Osteoblast (primary cell): ENCODE data around the gene LPCAT3. TPM values are rescaled to one million over a fixed set of nuclear protein-coding genes. Genes with fewer than 3 reads are reported as not detected.

Source experiments
- DNase-seq: peaks from one replicate; pipeline ENCODE4 v3.0.0; 2011; ENCODE audit warnings: low spot score, mixed read lengths; ENCODE audit not compliant: insufficient read length; ENCODE audit errors: missing footprints
- H2AFZ ChIP-seq: 2 replicates; pipeline ENCODE4 v1.6.0; 2011; ENCODE audit warnings: mild to moderate bottlenecking, low read length
- H3K27ac ChIP-seq: 2 replicates; pipeline ENCODE4 v1.5.1; 2011; ENCODE audit warnings: mild to moderate bottlenecking, low read depth, low read length, moderate library complexity
- H3K27me3 ChIP-seq: 2 replicates; pipeline ENCODE4 v1.6.0; 2012; ENCODE audit warnings: mild to moderate bottlenecking, control low read depth, inconsistent platforms, low read length, moderate library complexity; ENCODE audit not compliant: insufficient read depth
- H3K36me3 ChIP-seq: 2 replicates; pipeline ENCODE4 v1.5.1; 2011; ENCODE audit warnings: mild to moderate bottlenecking, low read length, control low read depth, moderate library complexity; ENCODE audit not compliant: insufficient read depth
- H3K4me1 ChIP-seq: 2 replicates; pipeline ENCODE4 v1.5.1; 2011; ENCODE audit warnings: mild to moderate bottlenecking, low read length, control low read depth, moderate library complexity; ENCODE audit not compliant: insufficient read depth
- H3K4me2 ChIP-seq: 2 replicates; pipeline ENCODE4 v1.6.0; 2011; ENCODE audit warnings: mild to moderate bottlenecking, low read length; ENCODE audit not compliant: insufficient read depth
- H3K4me3 ChIP-seq: fragments of 200-600 bp; sonication (generic); 3 replicates; pipeline ENCODE4 v1.5.1; 2012; ENCODE audit warnings: mild to moderate bottlenecking, low read length, inconsistent platforms; ENCODE audit not compliant: insufficient read depth
- H3K79me2 ChIP-seq: 2 replicates; pipeline ENCODE4 v1.6.0; 2012; ENCODE audit warnings: mild to moderate bottlenecking, low read length, control low read depth, inconsistent platforms; ENCODE audit not compliant: insufficient read depth
- H3K9me3 ChIP-seq: 2 replicates; pipeline ENCODE4 v1.5.1; 2011; ENCODE audit warnings: low read depth, low read length, control low read depth
- H4K20me1 ChIP-seq: 2 replicates; pipeline ENCODE4 v1.6.0; 2012; ENCODE audit warnings: mild to moderate bottlenecking, low read length, control low read depth; ENCODE audit not compliant: insufficient read depth
- total RNA-seq: library from RNA; depleted of rRNA; stranded (reverse); fragments of >200 nt; gene quantifications from 2 replicates; pipeline ENCODE4 v1.2.3, GENCODE V29; 2012
- TF ChIP-seq, protein P1 (sequence below): IDR thresholded peaks from 2 replicates; pipeline ENCODE4 v1.5.1; 2011; ENCODE audit warnings: mild to moderate bottlenecking, low read depth, low read length, moderate library complexity; ENCODE audit errors: extremely low read depth

LPCAT3 gene
- total RNA-seq, 1 donor: 20.3 TPM

GRCh38 chr12:7006639-7007038, 11.6 kb downstream of the LPCAT3 start:
- Histone ChIP-seq H3K27ac (no peak overlapping the region), H3K79me2 (no peaks in the 10 kb centered on the region), H3K4me1 (no peaks in the 10 kb centered on the region), H3K4me3 (no peak overlapping the region), H3K36me3 (no peaks in the 10 kb centered on the region), H2AFZ (no peak overlapping the region), H3K4me2 (no peak overlapping the region), H3K27me3 (no peaks in the 10 kb centered on the region), H3K9me3 (no peaks in the 10 kb centered on the region), H4K20me1 (no peaks in the 10 kb centered on the region)
- TF ChIP-seq, protein P1, sequence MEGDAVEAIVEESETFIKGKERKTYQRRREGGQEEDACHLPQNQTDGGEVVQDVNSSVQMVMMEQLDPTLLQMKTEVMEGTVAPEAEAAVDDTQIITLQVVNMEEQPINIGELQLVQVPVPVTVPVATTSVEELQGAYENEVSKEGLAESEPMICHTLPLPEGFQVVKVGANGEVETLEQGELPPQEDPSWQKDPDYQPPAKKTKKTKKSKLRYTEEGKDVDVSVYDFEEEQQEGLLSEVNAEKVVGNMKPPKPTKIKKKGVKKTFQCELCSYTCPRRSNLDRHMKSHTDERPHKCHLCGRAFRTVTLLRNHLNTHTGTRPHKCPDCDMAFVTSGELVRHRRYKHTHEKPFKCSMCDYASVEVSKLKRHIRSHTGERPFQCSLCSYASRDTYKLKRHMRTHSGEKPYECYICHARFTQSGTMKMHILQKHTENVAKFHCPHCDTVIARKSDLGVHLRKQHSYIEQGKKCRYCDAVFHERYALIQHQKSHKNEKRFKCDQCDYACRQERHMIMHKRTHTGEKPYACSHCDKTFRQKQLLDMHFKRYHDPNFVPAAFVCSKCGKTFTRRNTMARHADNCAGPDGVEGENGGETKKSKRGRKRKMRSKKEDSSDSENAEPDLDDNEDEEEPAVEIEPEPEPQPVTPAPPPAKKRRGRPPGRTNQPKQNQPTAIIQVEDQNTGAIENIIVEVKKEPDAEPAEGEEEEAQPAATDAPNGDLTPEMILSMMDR: no peak
- DNase-seq: no peak

DNA sequence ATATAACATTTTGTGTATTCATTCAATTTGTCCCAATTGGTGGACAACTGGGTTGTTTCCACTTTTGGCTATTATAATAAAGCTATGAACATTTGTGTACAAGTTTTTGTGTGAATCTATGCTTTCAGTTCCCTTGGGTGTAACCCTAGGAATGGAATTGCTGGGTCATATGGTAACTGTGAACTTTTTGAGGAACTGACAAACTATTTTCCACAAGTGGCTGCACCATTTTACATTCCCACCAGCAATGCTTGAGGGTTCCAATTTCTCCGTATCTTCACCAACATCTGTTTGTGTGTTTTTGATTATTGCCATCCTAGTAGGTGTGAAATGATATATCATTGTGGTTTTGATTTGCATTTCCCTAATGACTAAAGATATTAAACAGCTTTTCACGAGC, 13.0 kb downstream of the LPCAT3 start:
- no peak overlapping the region for H3K4me3 ChIP-seq
- no peak for DNase-seq
- no peaks in the 10 kb centered on the region for H3K79me2 ChIP-seq
- H3K36me3 ChIP-seq: no peaks in the 10 kb centered on the region
- no peak overlapping the region for H2AFZ ChIP-seq
- H3K27me3 ChIP-seq: no peaks in the 10 kb centered on the region
- TF ChIP-seq, protein P1: no peak
- H3K27ac ChIP-seq: no peak overlapping the region
- no peaks in the 10 kb centered on the region for H4K20me1 ChIP-seq
- no peaks in the 10 kb centered on the region for H3K9me3 ChIP-seq
- no peaks in the 10 kb centered on the region for H3K4me1 ChIP-seq
- no peak overlapping the region for H3K4me2 ChIP-seq

DNA sequence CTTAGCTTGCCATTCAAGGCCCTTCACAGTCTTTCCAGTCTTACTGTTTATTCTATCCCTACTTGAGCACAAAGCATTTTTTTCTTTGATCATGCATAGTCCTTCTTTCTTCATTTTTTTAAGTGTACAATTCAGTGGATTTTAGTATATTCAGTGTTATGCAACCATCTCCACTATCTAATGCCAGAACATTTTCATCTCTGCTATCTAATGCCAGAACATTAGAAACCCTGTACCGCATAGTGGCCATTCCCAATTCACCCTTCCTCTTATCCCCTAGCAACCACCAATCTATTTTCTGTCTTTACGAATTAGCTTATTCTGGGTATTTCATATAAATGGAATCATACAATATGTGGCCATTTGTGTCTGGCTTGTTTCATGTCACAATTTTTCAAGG, 13.4 kb downstream of the LPCAT3 start:
- Histone ChIP-seq H3K4me1 (no peaks in the 10 kb centered on the region), H3K27me3 (no peaks in the 10 kb centered on the region), H3K27ac (no peak overlapping the region), H3K4me3 (no peak overlapping the region), H3K79me2 (no peaks in the 10 kb centered on the region), H3K36me3 (no peaks in the 10 kb centered on the region), H3K9me3 (no peaks in the 10 kb centered on the region), H4K20me1 (no peaks in the 10 kb centered on the region), H3K4me2 (no peak overlapping the region), H2AFZ (no peak overlapping the region)
- DNase-seq: no peak
- TF ChIP-seq, protein P1: no peak

GRCh38 chr12:7004287-7004803, 13.9 kb downstream of the LPCAT3 start:
- H3K4me1 ChIP-seq: no peaks in the 10 kb centered on the region
- H3K79me2 ChIP-seq: no peaks in the 10 kb centered on the region
- no peak overlapping the region for H2AFZ ChIP-seq
- no peak overlapping the region for H3K27ac ChIP-seq
- no peaks in the 10 kb centered on the region for H3K27me3 ChIP-seq
- TF ChIP-seq, protein P1: no peak
- no peak for DNase-seq
- no peaks in the 10 kb centered on the region for H4K20me1 ChIP-seq
- H3K9me3 ChIP-seq: no peaks in the 10 kb centered on the region
- no peak overlapping the region for H3K4me3 ChIP-seq
- no peak overlapping the region for H3K4me2 ChIP-seq
- H3K36me3 ChIP-seq: peaks cover 3% of the 10 kb centered on the region
